ENCODE data around the gene POLR3K.

The POLR3K gene

DNA sequence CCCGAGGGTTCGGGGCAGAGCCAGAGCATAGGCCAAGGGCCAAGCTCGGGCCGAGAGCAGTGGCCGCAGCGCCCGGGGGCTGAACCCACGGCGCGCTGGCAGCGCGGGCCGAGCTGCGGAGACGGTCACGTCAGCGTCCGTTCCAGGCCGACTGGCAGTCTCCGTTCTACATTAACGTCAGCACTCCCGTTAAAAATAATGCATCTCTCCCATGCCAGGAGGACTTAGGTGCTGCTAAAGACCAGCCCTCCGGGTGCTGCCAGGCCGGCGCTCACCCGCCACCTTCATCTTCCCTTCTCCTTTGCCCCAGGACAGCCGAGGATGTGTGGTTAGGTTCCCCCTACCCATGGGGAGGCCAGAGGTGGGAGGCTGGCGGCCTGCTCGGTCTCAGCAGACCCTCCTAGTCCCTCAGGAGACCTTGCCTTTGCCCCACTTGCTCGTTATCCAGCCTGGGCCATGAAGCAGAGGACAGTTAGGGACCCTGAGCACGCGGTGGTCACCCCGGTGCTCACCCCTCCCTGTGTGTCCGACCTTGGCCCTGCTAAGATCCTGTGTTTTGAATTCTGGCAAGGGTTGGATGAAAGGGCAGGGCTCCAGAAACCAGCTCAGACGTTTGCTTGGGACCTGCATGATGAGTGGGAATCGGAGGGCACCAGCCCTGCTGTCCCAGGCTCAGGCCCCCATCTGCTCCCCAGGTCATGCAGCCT, 25.2 kb upstream of the POLR3K start:
- TF ChIP-seq, protein P1, sequence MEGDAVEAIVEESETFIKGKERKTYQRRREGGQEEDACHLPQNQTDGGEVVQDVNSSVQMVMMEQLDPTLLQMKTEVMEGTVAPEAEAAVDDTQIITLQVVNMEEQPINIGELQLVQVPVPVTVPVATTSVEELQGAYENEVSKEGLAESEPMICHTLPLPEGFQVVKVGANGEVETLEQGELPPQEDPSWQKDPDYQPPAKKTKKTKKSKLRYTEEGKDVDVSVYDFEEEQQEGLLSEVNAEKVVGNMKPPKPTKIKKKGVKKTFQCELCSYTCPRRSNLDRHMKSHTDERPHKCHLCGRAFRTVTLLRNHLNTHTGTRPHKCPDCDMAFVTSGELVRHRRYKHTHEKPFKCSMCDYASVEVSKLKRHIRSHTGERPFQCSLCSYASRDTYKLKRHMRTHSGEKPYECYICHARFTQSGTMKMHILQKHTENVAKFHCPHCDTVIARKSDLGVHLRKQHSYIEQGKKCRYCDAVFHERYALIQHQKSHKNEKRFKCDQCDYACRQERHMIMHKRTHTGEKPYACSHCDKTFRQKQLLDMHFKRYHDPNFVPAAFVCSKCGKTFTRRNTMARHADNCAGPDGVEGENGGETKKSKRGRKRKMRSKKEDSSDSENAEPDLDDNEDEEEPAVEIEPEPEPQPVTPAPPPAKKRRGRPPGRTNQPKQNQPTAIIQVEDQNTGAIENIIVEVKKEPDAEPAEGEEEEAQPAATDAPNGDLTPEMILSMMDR (IDR thresholded peaks at IDR 0.05; ENCODE audit: low read depth, low read length, missing control alignments): no peak
- DNase-seq (ENCODE audit: extremely low read depth, low read depth): no peak
- H3K4me3 ChIP-seq (replicated peaks; ENCODE audit: low read depth, low read length): peak overlapping the region; percentile 79

DNA sequence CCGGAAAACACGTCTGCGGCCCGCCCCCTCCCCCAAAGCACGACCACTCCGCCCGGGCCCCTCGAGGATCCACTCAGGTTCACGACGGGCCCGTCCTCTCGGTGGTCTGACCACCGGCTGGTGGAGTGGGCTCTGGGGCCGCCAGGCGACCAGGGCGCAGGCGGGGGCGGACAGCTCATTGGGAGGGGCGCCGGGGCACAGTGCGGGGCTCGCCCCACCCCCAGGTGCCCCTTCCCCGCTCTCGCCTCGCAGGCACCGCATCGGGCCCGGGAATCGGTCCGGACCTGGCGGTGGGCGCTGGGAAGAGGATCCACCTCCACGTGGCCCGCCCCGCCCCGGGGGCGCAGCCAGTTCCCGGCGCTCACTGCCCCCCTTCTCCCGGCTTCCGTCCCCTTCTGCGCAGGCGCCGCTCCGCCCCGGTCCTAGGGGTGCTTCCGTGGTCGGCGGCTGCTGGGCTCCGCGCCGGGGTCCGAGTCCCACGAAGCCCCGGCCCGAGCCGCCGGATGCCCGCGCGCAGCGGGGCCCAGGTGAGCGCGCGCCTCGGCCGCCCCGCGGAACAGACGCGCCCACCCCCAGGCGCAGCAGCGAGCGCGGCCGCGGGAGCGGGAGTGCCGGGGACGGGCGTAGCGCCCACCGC, 24.5 kb upstream of the POLR3K start, which contains the start of gene MPG:
TSS of gene MPG (plus strand) at position 419 of the 637 bp plus-strand sequence. CDS start at position 504, 85 bp downstream.
- DNase-seq (ENCODE audit: extremely low read depth, low read depth): no peak
- peak within 1 kb of the TSS; percentile 79 for H3K4me3 ChIP-seq (replicated peaks; ENCODE audit: low read depth, low read length)
- TF ChIP-seq, protein P1 (IDR thresholded peaks at IDR 0.05; ENCODE audit: low read depth, low read length, missing control alignments): no peak

DNA sequence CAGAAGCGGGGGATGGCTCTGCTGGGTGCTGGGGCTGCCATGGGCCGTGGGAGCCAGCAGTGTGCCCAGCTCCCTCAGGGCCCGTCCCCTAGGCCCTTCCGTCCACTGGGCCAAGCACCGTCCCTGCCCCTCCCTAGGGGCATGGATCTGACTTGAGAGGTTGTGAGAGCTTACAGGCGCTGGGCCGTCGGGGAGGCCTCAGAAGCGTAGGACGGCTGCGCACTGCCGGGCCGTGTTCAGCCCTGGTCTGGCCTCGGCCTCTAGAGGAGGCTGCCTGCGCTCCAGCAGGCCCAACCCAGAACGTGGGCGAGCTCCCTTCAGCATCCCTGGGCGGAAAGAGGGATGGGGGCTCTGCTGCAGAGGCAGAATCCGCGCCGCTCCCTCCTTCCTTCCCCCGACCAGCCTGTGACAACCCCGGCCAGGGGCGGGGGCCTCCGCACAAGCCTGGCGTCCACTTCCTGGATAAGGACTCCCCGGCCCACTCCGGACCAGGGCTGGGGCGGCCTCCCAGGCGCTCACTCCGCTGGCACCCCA, 23.9 kb upstream of the POLR3K start:
- no peak for DNase-seq (ENCODE audit: extremely low read depth, low read depth)
- TF ChIP-seq, protein P1 (IDR thresholded peaks at IDR 0.05; ENCODE audit: low read depth, low read length, missing control alignments): no peak
- peak overlapping the region; percentile 79 for H3K4me3 ChIP-seq (replicated peaks; ENCODE audit: low read depth, low read length)

DNA sequence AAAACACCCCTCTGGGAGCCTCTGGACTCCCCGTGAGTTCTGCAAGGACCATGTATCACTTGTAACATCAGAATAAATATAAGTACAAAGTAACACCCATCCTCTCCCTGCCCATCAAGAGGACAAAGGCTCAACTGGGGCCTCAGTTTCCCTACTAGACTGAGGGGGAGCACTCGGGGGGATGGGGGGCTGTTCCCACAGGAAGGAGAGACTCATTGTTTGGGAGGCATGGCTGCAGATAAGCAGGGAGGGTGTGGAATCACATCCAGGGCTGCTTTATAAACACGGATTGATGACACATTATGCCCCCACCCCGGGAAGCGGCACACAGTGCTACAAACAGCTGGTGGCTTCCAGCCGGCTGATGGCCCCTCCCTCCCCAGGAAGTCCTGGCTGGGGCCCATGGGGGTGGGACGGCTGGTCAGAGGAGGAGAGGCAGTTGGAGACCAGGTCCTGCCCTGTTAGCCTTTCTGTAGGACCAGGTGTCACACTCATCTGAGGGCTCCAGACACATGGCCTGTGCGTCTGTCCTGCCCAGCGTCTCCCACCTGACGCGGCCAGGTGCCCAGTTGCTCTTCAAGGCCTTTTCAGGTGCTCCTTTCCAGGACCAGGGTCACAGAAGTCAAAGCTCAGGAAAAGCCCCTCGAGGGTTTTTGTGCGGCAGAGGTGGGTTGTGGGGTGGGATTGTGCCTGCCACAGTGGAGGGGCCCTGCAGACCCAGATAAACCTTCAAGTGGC, 23.3 kb upstream of the POLR3K start:
- no peak for DNase-seq (ENCODE audit: extremely low read depth, low read depth)
- peak overlapping the region; percentile 79 for H3K4me3 ChIP-seq (replicated peaks; ENCODE audit: low read depth, low read length)
- TF ChIP-seq, protein P1 (IDR thresholded peaks at IDR 0.05; ENCODE audit: low read depth, low read length, missing control alignments): no peak

DNA sequence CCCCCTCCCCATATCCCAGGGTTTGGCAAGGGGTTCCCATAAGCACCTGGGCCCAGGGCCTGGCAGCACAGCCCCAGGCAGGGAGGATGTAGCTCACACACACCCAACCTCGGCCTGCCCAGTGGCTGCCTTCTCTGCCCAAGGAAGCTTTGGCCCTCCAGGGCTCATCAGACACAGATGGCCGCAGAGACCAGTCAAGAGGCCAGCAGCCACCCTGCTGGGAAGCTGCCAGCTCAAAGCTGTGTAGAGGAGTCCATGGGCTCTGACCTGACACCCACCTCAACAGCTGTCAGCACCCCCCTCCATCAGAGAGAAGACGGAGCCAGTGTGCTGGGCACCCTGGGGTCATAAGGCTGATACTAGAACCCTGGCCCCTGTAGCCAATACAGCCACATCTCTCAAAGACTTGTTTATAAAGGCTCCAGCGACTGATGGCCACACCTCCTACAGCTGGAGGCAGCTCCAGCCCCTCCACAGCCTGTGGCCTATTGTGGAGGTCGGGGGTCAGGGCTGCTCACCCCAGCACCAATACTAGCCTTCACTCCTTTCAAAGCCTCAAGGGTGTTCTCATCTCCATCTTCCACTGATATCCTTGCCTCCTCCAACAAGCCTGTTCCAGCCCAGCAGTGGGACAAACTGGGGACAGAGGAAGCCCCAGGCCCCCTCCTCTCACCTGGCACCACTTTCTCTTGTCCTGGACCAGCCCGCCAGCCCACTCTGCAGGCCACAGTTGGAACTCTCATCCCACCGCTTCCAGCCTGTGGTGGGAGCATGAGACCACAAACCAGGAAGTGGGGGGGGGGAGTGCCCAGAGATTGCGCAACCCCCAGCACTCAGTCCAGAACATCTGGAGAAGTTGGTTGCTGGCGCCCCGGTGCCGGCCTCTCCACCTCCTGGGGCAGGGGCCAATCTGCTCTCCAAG, 22.4 kb upstream of the POLR3K start:
- TF ChIP-seq, protein P1 (IDR thresholded peaks at IDR 0.05; ENCODE audit: low read depth, low read length, missing control alignments): peak; percentile 43
- peak overlapping the region; percentile 79 for H3K4me3 ChIP-seq (replicated peaks; ENCODE audit: low read depth, low read length)
- no peak for DNase-seq (ENCODE audit: extremely low read depth, low read depth)

All from HFF-Myc (cell line).